MM.1S (cell line): Measurements from ENCODE around the gene ZBTB44.

Source experiments
- DNase-seq: peaks from one replicate; pipeline ENCODE4 v3.0.0-alpha.2; 2015
- H2AFZ ChIP-seq: fragments of 300-600 bp; sonication (generic); 2 replicates; pipeline ENCODE4 v1.6.0; 2016; ENCODE audit warnings: antibody characterized with exemption, low read length
- H3F3A ChIP-seq: fragments of 300-600 bp; sonication (generic); 2 replicates; pipeline ENCODE4 v1.6.1; 2016; ENCODE audit warnings: mild to moderate bottlenecking, antibody characterized with exemption, low read length, moderate library complexity, mixed read lengths; ENCODE audit not compliant: insufficient read depth
- H3K27ac ChIP-seq: fragments of 300-600 bp; sonication (generic); 2 replicates; pipeline ENCODE4 v1.5.1; 2016; ENCODE audit warnings: mild to moderate bottlenecking, low read length
- H3K27me3 ChIP-seq: fragments of 300-600 bp; sonication (generic); replicated peaks from 2 replicates; pipeline ENCODE4 v1.6.0; 2016; ENCODE audit warnings: low read length; ENCODE audit not compliant: insufficient read depth
- H3K36me3 ChIP-seq: fragments of 300-600 bp; sonication (generic); replicated peaks from 2 replicates; pipeline ENCODE4 v1.6.1; 2016; ENCODE audit warnings: mild to moderate bottlenecking, low read length, mixed read lengths; ENCODE audit not compliant: insufficient read depth
- H3K4me1 ChIP-seq: fragments of 300-600 bp; sonication (generic); 2 replicates; pipeline ENCODE4 v1.6.1; 2016; ENCODE audit warnings: low read length, mixed read lengths
- H3K4me2 ChIP-seq: fragments of 300-600 bp; sonication (generic); 2 replicates; pipeline ENCODE4 v1.6.0; 2016; ENCODE audit warnings: low read depth, low read length
- H3K4me3 ChIP-seq: fragments of 300-600 bp; sonication (generic); 2 replicates; pipeline ENCODE4 v1.5.1; 2016; ENCODE audit warnings: low read length, mixed read lengths
- H3K79me2 ChIP-seq: fragments of 300-600 bp; sonication (generic); 2 replicates; pipeline ENCODE4 v1.6.1; 2016; ENCODE audit warnings: mixed run types, low read length, mixed read lengths
- H3K9ac ChIP-seq: fragments of 300-600 bp; sonication (generic); 2 replicates; pipeline ENCODE4 v1.6.1; 2016; ENCODE audit warnings: low read length, mixed read lengths
- H3K9me2 ChIP-seq: fragments of 300-600 bp; sonication (generic); replicated peaks from 2 replicates; pipeline ENCODE4 v1.6.1; 2016; ENCODE audit warnings: mild to moderate bottlenecking, low read length, mixed read lengths; ENCODE audit not compliant: insufficient read depth
- H3K9me3 ChIP-seq: fragments of 300-600 bp; sonication (generic); replicated peaks from 2 replicates; pipeline ENCODE4 v1.6.1; 2016; ENCODE audit warnings: mild to moderate bottlenecking, low read length, mixed read lengths; ENCODE audit not compliant: insufficient read depth
- H4K20me1 ChIP-seq: fragments of 300-600 bp; sonication (generic); 2 replicates; pipeline ENCODE4 v1.6.1; 2016; ENCODE audit warnings: mild to moderate bottlenecking, low read length, moderate library complexity, mixed read lengths; ENCODE audit not compliant: insufficient read depth
- CTCF ChIP-seq: fragments of 300-600 bp; sonication (generic); IDR thresholded peaks from 2 replicates; pipeline ENCODE4 v1.5.1; 2016; ENCODE audit warnings: antibody characterized with exemption, low read length, mixed read lengths
- EZH2 ChIP-seq: fragments of 300-600 bp; sonication (generic); optimal IDR thresholded peaks from 2 replicates; pipeline ENCODE3; 2017; ENCODE audit warnings: low read depth, mild to moderate bottlenecking, antibody characterized with exemption, low read length, mixed read lengths
- EZH2phosphoT487 ChIP-seq: fragments of 300-600 bp; sonication (generic); IDR thresholded peaks from 2 replicates; pipeline ENCODE4 v1.6.1; 2018; ENCODE audit warnings: antibody characterized with exemption, low read length

ZBTB44 gene

GRCh38 chr11:130206141-130206540 is 108.6 kb downstream of the ZBTB44 start:
- H2AFZ ChIP-seq: no peak overlapping the region
- TF ChIP-seq EZH2 (no peak), EZH2phosphoT487 (no peak), CTCF (no peak)
- H3K36me3 ChIP-seq: no peaks in the 10 kb centered on the region
- no peak overlapping the region for H3K4me2 ChIP-seq
- H3K9ac ChIP-seq: no peak overlapping the region
- H3K4me3 ChIP-seq: no peak overlapping the region
- no peaks in the 10 kb centered on the region for H3K9me3 ChIP-seq
- H3K27me3 ChIP-seq: no peaks in the 10 kb centered on the region
- no peak for DNase-seq
- H3K27ac ChIP-seq: no peak overlapping the region
- no peaks in the 10 kb centered on the region for H4K20me1 ChIP-seq
- H3K79me2 ChIP-seq: no peaks in the 10 kb centered on the region
- H3K9me2 ChIP-seq: no peaks in the 10 kb centered on the region
- H3K4me1 ChIP-seq: no peaks in the 10 kb centered on the region
- H3F3A ChIP-seq: no peaks in the 10 kb centered on the region

- Histone ChIP-seq H3K36me3 (0 out of 2 replicates have a peak, but pooled peaks cover 2% of the 10 kb centered on the region), H3K9me3 (no peaks in the 10 kb centered on the region), H3K27me3 (no peaks in the 10 kb centered on the region), H3K4me3 (no peak overlapping the region), H3K4me2 (no peak overlapping the region), H3K79me2 (no peaks in the 10 kb centered on the region), H3K9ac (no peak overlapping the region), H3K27ac (no peak overlapping the region), H2AFZ (no peak overlapping the region), H3K9me2 (no peaks in the 10 kb centered on the region), H4K20me1 (no peaks in the 10 kb centered on the region), H3K4me1 (no peaks in the 10 kb centered on the region), H3F3A (no peaks in the 10 kb centered on the region)
- DNase-seq: no peak
- no peak for TF ChIP-seq EZH2
- no peak for TF ChIP-seq EZH2phosphoT487
- no peak for TF ChIP-seq CTCF
Observed at GRCh38 chr11:130204703-130205095, 110.0 kb downstream of the ZBTB44 start.

- no peak overlapping the region for H3K4me2 ChIP-seq
- no peaks in the 10 kb centered on the region for H3K9me3 ChIP-seq
- no peaks in the 10 kb centered on the region for H3F3A ChIP-seq
- no peak for TF ChIP-seq CTCF
- no peaks in the 10 kb centered on the region for H3K9me2 ChIP-seq
- H2AFZ ChIP-seq: no peak overlapping the region
- no peaks in the 10 kb centered on the region for H3K79me2 ChIP-seq
- H3K27ac ChIP-seq: no peak overlapping the region
- no peaks in the 10 kb centered on the region for H3K4me1 ChIP-seq
- no peak overlapping the region for H3K4me3 ChIP-seq
- no peak overlapping the region for H3K9ac ChIP-seq
- H4K20me1 ChIP-seq: no peaks in the 10 kb centered on the region
- H3K36me3 ChIP-seq: 0 out of 2 replicates have a peak, but pooled peaks cover 2% of the 10 kb centered on the region
- H3K27me3 ChIP-seq: no peaks in the 10 kb centered on the region
- DNase-seq: no peak
Observed at GRCh38 chr11:130203766-130204702, 110.7 kb downstream of the ZBTB44 start.
